GM12872 (cell line): ENCODE data around the gene PTPN21.

Experiments used
- CTCF ChIP-seq: IDR thresholded peaks from 3 replicates; pipeline ENCODE4 v1.5.1; 2011; ENCODE audit warnings: low read depth, mild to moderate bottlenecking, low read length, moderate library complexity; ENCODE audit not compliant: insufficient read depth

PTPN21 gene

GRCh38 chr14:88551980-88552431 lies 2.8 kb downstream of the PTPN21 start:
- TF ChIP-seq CTCF: no peak

- TF ChIP-seq CTCF: no peak
Observed at GRCh38 chr14:88551094-88551870, 3.5 kb downstream of the PTPN21 start.

GRCh38 chr14:88550078-88550477 lies 4.7 kb downstream of the PTPN21 start:
- TF ChIP-seq CTCF: no peak

- no peak for TF ChIP-seq CTCF
Observed at GRCh38 chr14:88547386-88547780, 7.4 kb downstream of the PTPN21 start.

- TF ChIP-seq CTCF: no peak
Observed at GRCh38 chr14:88546621-88547385, 8.0 kb downstream of the PTPN21 start.

GRCh38 chr14:88545256-88545655 lies 9.6 kb downstream of the PTPN21 start:
- TF ChIP-seq CTCF: no peak
